Measurements from ENCODE around the gene CDH13.

The CDH13 gene

DNA sequence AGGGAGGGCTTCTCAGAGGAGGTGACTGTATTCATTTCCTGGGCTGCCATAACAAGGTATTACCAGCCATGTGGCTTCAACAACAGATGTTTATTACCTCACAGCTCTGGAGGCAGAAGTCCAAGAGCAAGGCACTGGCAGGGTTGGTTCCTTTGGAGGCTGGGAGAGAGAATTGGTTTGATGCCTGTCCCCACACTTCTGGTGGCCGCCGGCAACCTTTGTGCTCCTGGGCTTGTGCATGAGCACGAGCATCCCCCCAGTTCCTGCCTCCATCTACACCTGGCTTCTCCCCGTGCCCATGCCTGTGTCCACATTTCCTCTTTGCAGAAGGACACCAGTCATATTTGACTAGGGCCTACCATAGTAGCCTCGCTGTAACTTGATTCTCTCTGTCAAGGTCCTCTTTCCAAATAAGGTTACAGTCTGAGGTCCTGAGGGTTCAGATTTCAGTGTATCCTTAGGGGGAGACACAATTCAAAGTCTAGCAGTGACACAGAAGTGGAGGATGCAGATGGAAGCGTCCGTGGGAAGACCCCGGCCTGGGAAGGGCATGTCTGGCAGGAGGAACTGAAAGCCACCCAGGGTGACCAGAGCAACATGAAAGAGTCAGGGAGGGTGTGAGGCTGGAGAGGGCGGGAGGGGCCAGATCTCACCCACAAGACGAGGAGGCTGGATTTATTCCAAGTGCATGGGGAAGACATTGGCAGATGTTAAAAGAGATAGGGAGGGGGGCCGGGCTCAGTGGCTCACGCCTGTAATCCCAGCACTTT lies 992.8 kb downstream of the CDH13 start:
- H3K27ac ChIP-seq, result no peak overlapping the region
- TF ChIP-seq CTCF (conservative IDR thresholded peaks at IDR 0.05) (no peak), ZFX (IDR thresholded peaks at IDR 0.05) (no peak)

DNA sequence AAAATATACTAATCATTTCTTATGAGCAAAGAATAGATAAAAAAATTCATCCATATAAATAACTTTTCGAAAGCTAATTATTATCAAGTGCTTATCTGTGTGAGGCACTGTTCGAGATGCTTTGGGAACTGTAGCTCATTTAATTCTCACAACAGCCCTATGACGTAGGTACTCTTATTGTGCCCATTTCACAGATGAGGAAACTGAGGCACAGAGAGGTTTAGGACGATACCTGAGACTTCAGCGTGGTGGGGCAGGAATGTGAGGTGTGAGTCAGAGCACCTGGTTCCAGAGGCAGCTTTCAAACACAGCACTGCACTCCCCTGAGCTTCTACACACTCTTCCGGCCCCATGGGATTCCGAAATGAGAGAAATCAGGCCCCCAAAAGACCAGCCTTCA lies 995.2 kb downstream of the CDH13 start:
- no peak overlapping the region for H3K27ac ChIP-seq
- TF ChIP-seq ZFX (IDR thresholded peaks at IDR 0.05) (no peak), CTCF (conservative IDR thresholded peaks at IDR 0.05) (no peak)

GRCh38 chr16:83623091-83623730 lies 996.4 kb downstream of the CDH13 start:
- TF ChIP-seq ZFX (IDR thresholded peaks at IDR 0.05) (no peak), CTCF (conservative IDR thresholded peaks at IDR 0.05) (no peak)
- no peak overlapping the region for H3K27ac ChIP-seq

GRCh38 chr16:83623892-83624291 lies 997.1 kb downstream of the CDH13 start:
- no peak overlapping the region for H3K27ac ChIP-seq
- TF ChIP-seq ZFX (IDR thresholded peaks at IDR 0.05) (no peak), CTCF (conservative IDR thresholded peaks at IDR 0.05) (no peak)

DNA sequence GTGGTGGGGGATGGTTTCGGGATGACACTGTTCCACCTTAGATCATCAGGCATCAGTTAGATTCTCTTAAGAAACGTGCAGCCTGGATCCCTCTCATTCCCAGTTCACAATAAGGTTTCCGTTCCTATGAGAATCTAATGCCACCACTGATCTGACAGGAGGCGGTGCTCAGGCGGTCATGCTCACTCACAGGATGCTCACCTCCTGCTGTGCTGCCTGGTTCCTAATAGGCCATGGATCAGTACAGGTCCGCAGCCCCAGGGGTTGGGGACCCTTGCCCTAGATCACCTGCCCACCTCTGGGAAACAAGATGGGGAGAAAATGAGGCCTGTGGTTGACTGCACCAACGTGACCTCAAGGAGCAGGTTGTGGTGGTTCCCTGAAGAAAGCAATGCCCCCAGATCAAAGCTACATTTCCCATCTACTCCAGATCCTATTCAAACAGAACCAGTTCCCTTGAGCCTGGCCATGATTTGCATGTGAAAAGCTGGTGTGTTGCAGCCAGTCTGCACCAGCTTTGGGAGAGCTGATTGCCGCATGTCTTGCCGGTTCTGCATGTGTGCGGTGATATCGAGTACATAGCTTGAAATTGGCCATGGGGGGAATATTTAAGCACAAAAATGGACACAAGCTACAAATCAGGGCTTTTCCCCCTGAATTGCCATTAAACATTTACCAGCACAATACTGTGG lies 997.8 kb downstream of the CDH13 start:
- TF ChIP-seq CTCF (conservative IDR thresholded peaks at IDR 0.05), result no peak
- no peak for TF ChIP-seq ZFX (IDR thresholded peaks at IDR 0.05)
- no peak overlapping the region for H3K27ac ChIP-seq

GRCh38 chr16:83626204-83626603 lies 999.4 kb downstream of the CDH13 start:
- H3K27ac ChIP-seq, result no peak overlapping the region
- TF ChIP-seq ZFX (IDR thresholded peaks at IDR 0.05) (no peak), CTCF (conservative IDR thresholded peaks at IDR 0.05) (no peak)

DNA sequence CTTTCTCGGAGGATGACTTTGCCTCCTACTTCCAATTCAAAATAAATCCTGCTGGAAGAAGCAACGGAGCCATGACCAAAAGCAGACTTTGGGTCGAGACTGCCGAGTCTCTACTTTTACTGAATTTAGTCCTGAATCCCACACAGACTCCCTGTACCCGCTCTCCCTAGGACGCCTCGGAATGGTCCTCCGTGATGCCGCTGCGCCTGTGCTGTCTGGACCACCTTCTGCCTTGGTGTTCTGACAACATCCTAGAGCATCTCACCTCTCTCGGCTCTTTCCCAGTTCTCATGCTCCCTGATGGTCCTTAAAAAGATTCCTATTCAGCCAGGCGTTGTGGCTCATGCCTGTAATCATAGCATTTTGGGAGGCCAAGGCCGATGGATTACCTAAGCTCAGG lies 999.9 kb downstream of the CDH13 start:
- no peak for TF ChIP-seq CTCF (conservative IDR thresholded peaks at IDR 0.05)
- no peak for TF ChIP-seq ZFX (IDR thresholded peaks at IDR 0.05)
- no peak overlapping the region for H3K27ac ChIP-seq
